ENCODE data around the gene PDCL3.

GRCh38 chr2:100606726-100607343 lies 44.0 kb downstream of the PDCL3 start:
- TF ChIP-seq POLR2AphosphoS5 (IDR thresholded peaks at IDR 0.05) = no peak
- TF ChIP-seq CTCF (IDR thresholded peaks at IDR 0.05) = peak; percentile 64 to 81 (median 70)
- no peak for TF ChIP-seq POLR2A (IDR thresholded peaks at IDR 0.05)

Data from prostate gland (tissue), 2 donors.